Right lobe of liver (tissue), 6 donors: ENCODE data around the gene ENOX1. TPM values are rescaled to one million over a fixed set of nuclear protein-coding genes. Genes with fewer than 3 reads are reported as not detected.

Experiments
- ATAC-seq, 4 donors: fragments of 200-7000 bp; cut with Tn5 transposase; one replicate each; pipeline ENCODE4 v1.9.1; 2020; ENCODE audit warnings: mild to moderate bottlenecking in 4 of 4, moderate library complexity in 4 of 4
- DNase-seq, 3 donors: peaks; one replicate each; pipeline ENCODE4 v3.0.0-alpha.2; 2020
- H3K27ac ChIP-seq, 3 donors: fragments of 200-600 bp; one replicate each; pipeline ENCODE4 v1.8.0; 2022
- H3K27me3 ChIP-seq, 2 donors: fragments of 200-600 bp; one replicate each; pipeline ENCODE4 v1.8.0; 2022
- H3K36me3 ChIP-seq, 4 donors: fragments of 200-600 bp; sonication (generic) in 1 of 4; one replicate each; pipeline versions ENCODE4 v1.5.1 to v1.8.0; 2017 to 2022; ENCODE audit warnings: control low read depth in 1 of 4
- H3K4me1 ChIP-seq, 4 donors: fragments of 200-600 bp; sonication (generic) in 1 of 4; one replicate each; pipeline versions ENCODE4 v1.5.1 to v1.8.0; 2017 to 2022; ENCODE audit warnings: control low read depth in 1 of 4
- H3K4me3 ChIP-seq, 3 donors: fragments of 200-600 bp; one replicate each; pipeline ENCODE4 v1.8.0; 2022
- H3K9me3 ChIP-seq, 4 donors: fragments of 200-600 bp; sonication (generic) in 1 of 4; one replicate each; pipeline versions ENCODE4 v1.5.1 to v1.8.0; 2017 to 2022; ENCODE audit warnings: control low read depth in 1 of 4
- CTCF ChIP-seq, 4 donors: fragments of 200-600 bp in 3 of 4; fragments of 450-650 bp in 1 of 4; IDR thresholded peaks; one replicate each; pipeline versions ENCODE4 v1.5.1 to v1.8.0; 2016 to 2022; ENCODE audit warnings: antibody characterized with exemption in 4 of 4, mild to moderate bottlenecking in 2 of 4
- POLR2A ChIP-seq: fragments of 450-650 bp; IDR thresholded peaks from one replicate; pipeline ENCODE4 v1.6.1; 2017; ENCODE audit warnings: antibody characterized with exemption, mild to moderate bottlenecking
- WGBS: methylation state at CpG from one replicate; pipeline ENCODE4 v1.1.6; 2018; ENCODE audit warnings: low coverage, low lambda C conversion rate; ENCODE audit not compliant: insufficient coverage; ENCODE audit errors: missing lambda C conversion rate; 5-methylcytosine and 5-hydroxymethylcytosine counted together
- intact Hi-C, 2 donors: fragments of 100-400 bp; cut with DNase I; formaldehyde crosslinking; loops; one replicate each; pipeline versions ENCODE4 v1.11.2 to v1.14.1; 2022
- total RNA-seq, 6 experiments: library from RNA; depleted of rRNA in 2 of 6; stranded (reverse); fragments of >200 nt in 2 of 6; fragmentation: NEBNext Ultra II Directional in 3 of 6; extraction: Animal tissue kit (Norgen Biotek cat#: 25700) in 3 of 6; gene quantifications; one replicate each; pipeline versions ENCODE4 v1.1.0 to v1.2.4, GENCODE V29; 2016 to 2023
- donor health status: DM: no; HTN: yes; CAD: no.
- donor health status: DM: no; HTN: no; CAD: no.
- donor health status: DM: no; HTN: no; CAD: no.
- donor health status: DM: no; HTN: yes; CAD: no.
- donor health status: DM: no; HTN: yes; CAD: no.

The ENOX1 gene
- total RNA-seq, 6 experiments from 2014 or later: 0.07 to 0.16 TPM; not detected in 4

- Histone ChIP-seq H3K27ac (no peak overlapping the region), H3K27me3 (peaks cover 0 to 12% of the 10 kb centered on the region in 2 donors), H3K4me3 (peak overlapping the region; percentile 41 to 54 (median 43)), H3K9me3 (no peaks in the 10 kb centered on the region), H3K36me3 (no peaks in the 10 kb centered on the region), H3K4me1 (peaks cover 0 to 20% (median 0%) of the 10 kb centered on the region in 4 donors)
- ATAC-seq: peak; percentile 58 to 77 (median 72)
- whole genome bisulfite sequencing: 6% methylated on average over 22 of the region's 76 CpGs
- no peak for TF ChIP-seq CTCF (IDR thresholded peaks at IDR 0.05)
- no peak for TF ChIP-seq POLR2A
- peak; percentile 50 to 65 (median 53) for DNase-seq
- intact Hi-C loops: no loop called here
These were observed 911 bp downstream of the ENOX1 start for GRCh38 chr13:43785650-43786471.

GRCh38 chr13:43785261-43785649, 1.5 kb downstream of the ENOX1 start:
- TF ChIP-seq CTCF (IDR thresholded peaks at IDR 0.05) (no peak), POLR2A (no peak)
- DNase-seq: no peak
- H3K36me3 ChIP-seq: no peaks in the 10 kb centered on the region
- peaks cover 0 to 20% (median 0%) of the 10 kb centered on the region in 4 donors for H3K4me1 ChIP-seq
- ATAC-seq: no peak
- H3K27ac ChIP-seq: no peak overlapping the region
- H3K4me3 ChIP-seq: peak overlapping the region in 2 of 3 donors; percentile 43 to 54
- no peaks in the 10 kb centered on the region for H3K9me3 ChIP-seq
- H3K27me3 ChIP-seq: peaks cover 0 to 12% of the 10 kb centered on the region in 2 donors
- intact Hi-C loops: no loop called here
- 49% methylated on average over 10 of the region's 10 CpGs for WGBS

GRCh38 chr13:43784496-43784895, 2.3 kb downstream of the ENOX1 start:
- Histone ChIP-seq H3K4me1 (peaks cover 0 to 20% (median 0%) of the 10 kb centered on the region in 4 donors), H3K9me3 (no peaks in the 10 kb centered on the region), H3K27ac (no peak overlapping the region), H3K27me3 (peaks cover 0 to 12% of the 10 kb centered on the region in 2 donors), H3K4me3 (no peak overlapping the region), H3K36me3 (no peaks in the 10 kb centered on the region)
- DNase-seq (no peak), ATAC-seq (no peak)
- WGBS: 61% methylated on average over 1 of the region's 1 CpG
- TF ChIP-seq POLR2A: no peak
- no peak for TF ChIP-seq CTCF (IDR thresholded peaks at IDR 0.05)
- intact Hi-C loops: no loop called here

- intact Hi-C loops: no loop called here
- H3K36me3 ChIP-seq: no peaks in the 10 kb centered on the region
- no peaks in the 10 kb centered on the region for H3K9me3 ChIP-seq
- H3K27me3 ChIP-seq: peaks cover 0 to 12% of the 10 kb centered on the region in 2 donors
- DNase-seq (no peak), ATAC-seq (no peak)
- H3K4me3 ChIP-seq: no peak overlapping the region
- TF ChIP-seq POLR2A (no peak), CTCF (IDR thresholded peaks at IDR 0.05) (no peak)
- 68% methylated on average over 2 of the region's 2 CpGs for WGBS
- peaks cover 0 to 20% (median 0%) of the 10 kb centered on the region in 4 donors for H3K4me1 ChIP-seq
- H3K27ac ChIP-seq: no peak overlapping the region
These were observed 3.0 kb downstream of the ENOX1 start for GRCh38 chr13:43783820-43784219.
